Fibroblast of lung (primary cell): ENCODE results near the gene SPINT2.

Source experiments
- EZH2 ChIP-seq: IDR thresholded peaks from 2 replicates; pipeline ENCODE4 v1.5.1; 2012; ENCODE audit warnings: low read length, control low read depth, mild to moderate bottlenecking; ENCODE audit errors: missing control alignments
- TF ChIP-seq, protein P1 (sequence below), 2 donors: IDR thresholded peaks in 1 of 2; conservative IDR thresholded peaks in 1 of 2; 1 replicate in 1 of 2; 2 replicates in 1 of 2; pipeline ENCODE4 v1.5.1; 2011 to 2012; ENCODE audit warnings: low read length in 2 of 2, control low read depth in 1 of 2, inconsistent platforms in 1 of 2, low read depth in 1 of 2, mild to moderate bottlenecking in 1 of 2

DNA sequence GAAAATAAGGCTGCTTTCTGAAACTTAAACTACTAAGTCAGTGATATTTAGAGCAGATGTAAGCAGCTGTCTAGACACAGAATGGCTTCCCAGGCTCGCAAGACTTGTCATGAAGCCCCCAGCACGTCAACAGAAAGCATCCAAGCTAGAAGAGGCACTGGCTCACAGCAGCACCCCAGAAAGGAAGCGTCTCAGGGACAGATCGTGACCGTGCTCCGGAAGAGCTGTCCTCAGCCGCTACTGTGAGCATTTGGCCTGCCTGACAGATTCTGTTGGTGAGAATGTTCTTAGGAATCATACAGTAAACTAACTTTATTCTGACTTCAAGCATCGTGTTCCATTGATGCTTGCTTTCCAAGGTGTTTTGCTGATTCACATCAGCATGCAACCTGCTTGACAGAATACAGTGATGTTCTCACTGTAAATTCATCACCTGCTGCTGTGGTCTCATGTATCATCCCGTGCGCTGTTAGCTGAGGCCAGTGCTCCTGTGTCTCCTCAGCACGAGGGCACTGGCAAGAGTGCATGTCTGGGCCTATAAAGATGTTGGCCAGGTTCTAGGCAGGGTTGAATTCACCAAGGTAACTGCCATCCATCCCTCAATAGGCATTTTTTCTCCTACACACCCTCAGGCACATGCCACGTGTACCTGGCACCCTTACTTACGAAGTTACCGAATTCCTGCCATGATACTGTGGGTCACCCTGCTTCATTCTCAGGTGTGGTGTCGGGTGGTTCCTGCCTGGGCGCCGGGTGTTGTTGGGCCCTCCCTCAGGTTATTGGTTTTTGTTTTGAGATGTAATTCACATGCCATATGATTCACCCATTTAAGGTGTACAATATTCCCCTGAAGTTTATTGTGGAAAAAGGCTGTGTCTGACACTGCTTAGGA is 15.9 kb downstream of the SPINT2 start:
- TF ChIP-seq, protein P1, sequence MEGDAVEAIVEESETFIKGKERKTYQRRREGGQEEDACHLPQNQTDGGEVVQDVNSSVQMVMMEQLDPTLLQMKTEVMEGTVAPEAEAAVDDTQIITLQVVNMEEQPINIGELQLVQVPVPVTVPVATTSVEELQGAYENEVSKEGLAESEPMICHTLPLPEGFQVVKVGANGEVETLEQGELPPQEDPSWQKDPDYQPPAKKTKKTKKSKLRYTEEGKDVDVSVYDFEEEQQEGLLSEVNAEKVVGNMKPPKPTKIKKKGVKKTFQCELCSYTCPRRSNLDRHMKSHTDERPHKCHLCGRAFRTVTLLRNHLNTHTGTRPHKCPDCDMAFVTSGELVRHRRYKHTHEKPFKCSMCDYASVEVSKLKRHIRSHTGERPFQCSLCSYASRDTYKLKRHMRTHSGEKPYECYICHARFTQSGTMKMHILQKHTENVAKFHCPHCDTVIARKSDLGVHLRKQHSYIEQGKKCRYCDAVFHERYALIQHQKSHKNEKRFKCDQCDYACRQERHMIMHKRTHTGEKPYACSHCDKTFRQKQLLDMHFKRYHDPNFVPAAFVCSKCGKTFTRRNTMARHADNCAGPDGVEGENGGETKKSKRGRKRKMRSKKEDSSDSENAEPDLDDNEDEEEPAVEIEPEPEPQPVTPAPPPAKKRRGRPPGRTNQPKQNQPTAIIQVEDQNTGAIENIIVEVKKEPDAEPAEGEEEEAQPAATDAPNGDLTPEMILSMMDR (conservative IDR thresholded peaks at IDR 0.05 in 1 of 2, IDR thresholded peaks at IDR 0.05 in 1 of 2; ENCODE audit: low read depth in 1 of 2, low read length in 2 of 2), result no peak
- TF ChIP-seq EZH2, result no peak
